SK-N-SH (cell line): Measurements from ENCODE around the gene ESD. TPM values are rescaled to one million over a fixed set of nuclear protein-coding genes. Genes with fewer than 3 reads are reported as not detected.

Experiments
- CTCF ChIA-PET: fragments of 300-600, 350-600 bp; formaldehyde crosslinking; extraction: SDS; loops from one replicate; lab custom pipeline; 2021; lab: Yijun Ruan, JAX
- POLR2A ChIA-PET: fragments of 350-600 bp; sonication (Branson Sonifier 250); formaldehyde crosslinking; extraction: SDS; loops from one replicate; lab custom pipeline; 2020; ENCODE audit warnings: antibody characterized with exemption, inconsistent platforms; lab: Yijun Ruan, JAX
- DNase-seq: peaks from one replicate; pipeline ENCODE4 v3.0.0; 2012
- H2AFZ ChIP-seq: fragments of 200-600 bp; sonication (generic); 2 replicates; pipeline ENCODE4 v1.8.1; 2016; ENCODE audit warnings: antibody characterized with exemption, mild to moderate bottlenecking, low read depth
- H3F3A ChIP-seq: fragments of 200-600 bp; sonication (generic); replicated peaks from 2 replicates; pipeline ENCODE3; 2016; ENCODE audit warnings: antibody characterized with exemption, mild to moderate bottlenecking; ENCODE audit not compliant: insufficient read depth
- H3K27ac ChIP-seq, 2 experiments: fragments of 200-500 bp in 1 of 2; fragments of 200-600 bp in 1 of 2; sonication (Bioruptor generic) in 1 of 2; sonication (generic), shearing (Covaris generic) in 1 of 2; 2 replicates each; pipeline versions ENCODE4 v1.5.1 to v1.6.1; 2014 to 2016; ENCODE audit warnings: low read depth in 2 of 2, inconsistent platforms in 1 of 2, low read length in 1 of 2, mild to moderate bottlenecking in 1 of 2, mixed read lengths in 1 of 2
- H3K27me3 ChIP-seq: fragments of 200-600 bp; sonication (generic), shearing (Covaris generic); 2 replicates; pipeline ENCODE4 v1.6.1; 2016; ENCODE audit warnings: mixed run types; ENCODE audit not compliant: insufficient read depth
- H3K36me3 ChIP-seq, 2 experiments: fragments of 200-500 bp in 1 of 2; fragments of 200-600 bp in 1 of 2; sonication (Bioruptor generic) in 1 of 2; sonication (generic) in 1 of 2; replicated peaks in 1 of 2; 2 replicates each; pipeline versions ENCODE3 to v1.5.1; 2014 to 2016; ENCODE audit warnings: low read length in 1 of 2, mild to moderate bottlenecking in 1 of 2; ENCODE audit not compliant: insufficient read depth in 2 of 2, control insufficient read depth in 1 of 2
- H3K4me1 ChIP-seq, 2 experiments: fragments of 200-500 bp in 1 of 2; fragments of 200-600 bp in 1 of 2; sonication (Bioruptor generic) in 1 of 2; sonication (generic), shearing (Covaris generic) in 1 of 2; 2 replicates each; pipeline versions ENCODE4 v1.5.1 to v1.6.1; 2014 to 2016; ENCODE audit warnings: low read depth in 1 of 2, low read length in 1 of 2, mixed run types in 1 of 2; ENCODE audit not compliant: insufficient read depth in 2 of 2, control insufficient read depth in 1 of 2
- H3K4me2 ChIP-seq: fragments of 200-600 bp; sonication (generic), shearing (Covaris generic); 2 replicates; pipeline ENCODE4 v1.6.1; 2017; ENCODE audit warnings: mixed run types
- H3K4me3 ChIP-seq, 2 experiments: fragments of 200-500 bp in 1 of 2; fragments of 200-600 bp in 1 of 2; sonication (Bioruptor generic) in 1 of 2; sonication (generic), shearing (Covaris generic) in 1 of 2; 2 replicates each; pipeline versions ENCODE4 v1.5.1 to v1.8.1; 2014 to 2016; ENCODE audit warnings: low read depth in 2 of 2, inconsistent platforms in 1 of 2, low read length in 1 of 2, mild to moderate bottlenecking in 1 of 2, mixed read lengths in 1 of 2, moderate library complexity in 1 of 2
- H3K79me2 ChIP-seq: fragments of 200-600 bp; sonication (generic); 2 replicates; pipeline ENCODE4 v1.8.1; 2017; ENCODE audit warnings: mild to moderate bottlenecking; ENCODE audit not compliant: insufficient read depth
- H3K9ac ChIP-seq: fragments of 200-600 bp; sonication (generic); 2 replicates; pipeline ENCODE4 v1.6.1; 2017; ENCODE audit warnings: mixed run types
- H3K9me2 ChIP-seq: fragments of 200-600 bp; sonication (generic); 2 replicates; pipeline ENCODE4 v1.6.1; 2017; ENCODE audit warnings: mixed run types
- H3K9me3 ChIP-seq: fragments of 200-600 bp; sonication (generic); 2 replicates; pipeline ENCODE4 v1.6.1; 2017; ENCODE audit warnings: mixed run types, mild to moderate bottlenecking, moderate library complexity
- H4K20me1 ChIP-seq: fragments of 200-600 bp; sonication (generic); 2 replicates; pipeline ENCODE4 v1.6.1; 2017; ENCODE audit warnings: mild to moderate bottlenecking, mixed run types; ENCODE audit not compliant: insufficient read depth
- CHD2 ChIP-seq: fragments of 150-350 bp; IDR thresholded peaks from 2 replicates; pipeline ENCODE4 v1.6.1; 2018; ENCODE audit warnings: low read length; ENCODE audit not compliant: partially characterized antibody
- CTCF ChIP-seq: fragments of 200-600 bp; sonication (generic); IDR thresholded peaks from 2 replicates; pipeline ENCODE4 v1.6.1; 2017; ENCODE audit warnings: antibody characterized with exemption, mild to moderate bottlenecking, moderate library complexity
- ELF1 ChIP-seq: IDR thresholded peaks from 2 replicates; pipeline ENCODE4 v1.4.0; 2012
- EZH2phosphoT487 ChIP-seq: fragments of 200-600 bp; sonication (generic); IDR thresholded peaks from 2 replicates; pipeline ENCODE4 v1.6.1; 2017; ENCODE audit warnings: low read depth, mixed run types, mild to moderate bottlenecking, antibody characterized with exemption, moderate library complexity, borderline replicate concordance
- FOXJ3 ChIP-seq: sonication (generic); formaldehyde crosslinking; IDR thresholded peaks from 2 replicates; pipeline ENCODE4 v1.5.1; 2020; ENCODE audit warnings: mild to moderate bottlenecking, missing genetic modification reagents
- FOXM1 ChIP-seq: IDR thresholded peaks from 2 replicates; pipeline ENCODE4 v1.4.0; 2012; ENCODE audit warnings: low read depth, mild to moderate bottlenecking
- GATA2 ChIP-seq: sonication (generic); formaldehyde crosslinking; IDR thresholded peaks from 2 replicates; pipeline ENCODE4 v1.5.0; 2020; ENCODE audit warnings: mild to moderate bottlenecking, missing genetic modification reagents
- JUND ChIP-seq: IDR thresholded peaks from 2 replicates; pipeline ENCODE4 v1.4.0; 2012
- MAX ChIP-seq: IDR thresholded peaks from 2 replicates; pipeline ENCODE4 v1.4.0; 2012; ENCODE audit warnings: low read depth
- MXI1 ChIP-seq: IDR thresholded peaks from 2 replicates; pipeline ENCODE4 v1.6.1; 2012; ENCODE audit warnings: mild to moderate bottlenecking, low read depth, low read length, improper control_type of control experiment
- NFIC ChIP-seq: IDR thresholded peaks from 2 replicates; pipeline ENCODE4 v1.4.0; 2012; ENCODE audit warnings: borderline replicate concordance
- NRF1 ChIP-seq: IDR thresholded peaks from 2 replicates; pipeline ENCODE4 v1.6.1; 2012; ENCODE audit warnings: low read depth, mild to moderate bottlenecking, low read length
- POLR2AphosphoS5 ChIP-seq: IDR thresholded peaks from 2 replicates; pipeline ENCODE4 v1.6.1; 2012; ENCODE audit warnings: low read depth, low read length
- RCOR1 ChIP-seq: fragments of 150-350 bp; IDR thresholded peaks from 2 replicates; pipeline ENCODE4 v1.6.1; 2017; ENCODE audit warnings: antibody characterized with exemption, low read length
- REST ChIP-seq: IDR thresholded peaks from 2 replicates; pipeline ENCODE4 v1.6.1; 2012; ENCODE audit warnings: mild to moderate bottlenecking, low read depth, low read length, moderate library complexity
- RXRA ChIP-seq: IDR thresholded peaks from 2 replicates; pipeline ENCODE4 v1.4.0; 2012; ENCODE audit warnings: low read depth, mild to moderate bottlenecking, borderline replicate concordance
- SIN3A ChIP-seq: IDR thresholded peaks from 2 replicates; pipeline ENCODE4 v1.6.1; 2012; ENCODE audit warnings: low read depth, mild to moderate bottlenecking, low read length, moderate library complexity, borderline replicate concordance
- SMC3 ChIP-seq: IDR thresholded peaks from 2 replicates; pipeline ENCODE4 v1.6.1; 2012; ENCODE audit warnings: low read depth, low read length, improper control_type of control experiment
- TCF12 ChIP-seq: IDR thresholded peaks from 2 replicates; pipeline ENCODE4 v1.4.0; 2012
- USF1 ChIP-seq: IDR thresholded peaks from 2 replicates; pipeline ENCODE4 v1.4.0; 2012; ENCODE audit warnings: low read depth, borderline replicate concordance
- WGBS: methylation state at CpG from one replicate; pipeline ENCODE4 v1.1.6; 2017; ENCODE audit warnings: low lambda C conversion rate; 5-methylcytosine and 5-hydroxymethylcytosine counted together
- polyA plus RNA-seq, 3 experiments: library from polyadenylated mRNA; depleted of rRNA; stranded (reverse); fragments of >200 nt; gene quantifications; 2 replicates each; pipeline ENCODE4 v1.2.3, GENCODE V29; 2012
- TF ChIP-seq, protein P1 (sequence below): fragments of 150-350 bp; IDR thresholded peaks from 2 replicates; pipeline ENCODE4 v1.6.1; 2017; ENCODE audit warnings: antibody characterized with exemption, low read length, low read depth, borderline replicate concordance

ESD gene
- polyA plus RNA-seq, 1 of the 3 experiments (the other 2 are of a cell fraction) = 80.9 TPM

- H3K9me3 ChIP-seq = no peaks in the 10 kb centered on the region
- no peak overlapping the region for H3K4me3 ChIP-seq
- WGBS = 98% methylated on average over 4 of the region's 4 CpGs
- no peaks in the 10 kb centered on the region for H4K20me1 ChIP-seq
- H3K9ac ChIP-seq = no peak overlapping the region
- no peak for TF ChIP-seq FOXM1
- TF ChIP-seq CHD2 = no peak
- no peak for TF ChIP-seq NRF1
- TF ChIP-seq NFIC = no peak
- TF ChIP-seq, protein P1, sequence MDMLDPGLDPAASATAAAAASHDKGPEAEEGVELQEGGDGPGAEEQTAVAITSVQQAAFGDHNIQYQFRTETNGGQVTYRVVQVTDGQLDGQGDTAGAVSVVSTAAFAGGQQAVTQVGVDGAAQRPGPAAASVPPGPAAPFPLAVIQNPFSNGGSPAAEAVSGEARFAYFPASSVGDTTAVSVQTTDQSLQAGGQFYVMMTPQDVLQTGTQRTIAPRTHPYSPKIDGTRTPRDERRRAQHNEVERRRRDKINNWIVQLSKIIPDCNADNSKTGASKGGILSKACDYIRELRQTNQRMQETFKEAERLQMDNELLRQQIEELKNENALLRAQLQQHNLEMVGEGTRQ = no peak
- no peak for TF ChIP-seq CTCF
- DNase-seq = no peak
- H3K36me3 ChIP-seq = peaks cover 23 to 24% of the 10 kb centered on the region in 2 experiments
- H3K27ac ChIP-seq = no peak overlapping the region
- H3K79me2 ChIP-seq = no peaks in the 10 kb centered on the region
- H3K9me2 ChIP-seq = no peaks in the 10 kb centered on the region
- POLR2A ChIA-PET = no interaction called here
- CTCF ChIA-PET = interaction anchor here (0.8 to 1.3 kb wide), 2 partner anchors 25 to 252 kb away, joined by 3 to 4 read pairs; no protein-coding TSS in a partner anchor
- peaks cover 12 to 23% of the 10 kb centered on the region in 2 experiments; a peak in 3 of 4 replicates for H3K4me1 ChIP-seq
- no peak overlapping the region for H2AFZ ChIP-seq
- H3K4me2 ChIP-seq = no peak overlapping the region
- H3F3A ChIP-seq = peaks cover 15% of the 10 kb centered on the region
- H3K27me3 ChIP-seq = no peaks in the 10 kb centered on the region
Observed at GRCh38 chr13:46745706-46746105, 51.3 kb downstream of the ESD start.

- Histone ChIP-seq H3K36me3 (peaks cover 20 to 28% of the 10 kb centered on the region in 2 experiments), H2AFZ (no peak overlapping the region), H3K9me2 (no peaks in the 10 kb centered on the region), H3K79me2 (no peaks in the 10 kb centered on the region), H3K27me3 (no peaks in the 10 kb centered on the region), H3K4me3 (no peak overlapping the region), H3K9ac (no peak overlapping the region), H3K27ac (no peak overlapping the region), H3F3A (peaks cover 15% of the 10 kb centered on the region), H3K4me1 (peaks cover 12 to 23% of the 10 kb centered on the region in 2 experiments; a peak in 3 of 4 replicates), H3K4me2 (no peak overlapping the region), H3K9me3 (no peaks in the 10 kb centered on the region), H4K20me1 (no peaks in the 10 kb centered on the region)
- ChIA-PET CTCF (no interaction called here), POLR2A (no interaction called here)
- WGBS = 99% methylated on average over 4 of the region's 4 CpGs
- DNase-seq = no peak
- TF ChIP-seq ELF1 (no peak), EZH2phosphoT487 (no peak), MXI1 (no peak), JUND (no peak), TCF12 (no peak), POLR2AphosphoS5 (no peak), CHD2 (no peak), MAX (no peak), GATA2 (no peak), FOXJ3 (CRISPR knock-in tag) (no peak), REST (no peak), SIN3A (no peak), RXRA (no peak), USF1 (no peak), SMC3 (no peak), FOXM1 (no peak), RCOR1 (no peak)
- TF ChIP-seq, protein P1 = no peak
Observed at GRCh38 chr13:46745062-46745461, 51.9 kb downstream of the ESD start.
